NCI-H2227 treated with DMSO at 0.1 percent for 48 hours (cell line): Measurements from ENCODE around the gene VNN1.
"Not testable (repeated sequence)": the region's sequence is repeated elsewhere in the genome, so short reads cannot be mapped to it uniquely, and the experiment has no call there.

Experiments
- DNase-seq: peaks from one replicate; lab custom pipeline; 2025; lab: John Stamatoyannopoulos, UW

Gene VNN1

GRCh38 chr6:132669690-132670291 is 44.1 kb downstream of the VNN1 start:
- DNase-seq, result no peak

- DNase-seq, result no peak
Measured at GRCh38 chr6:132666118-132666517, 47.7 kb downstream of the VNN1 start.

- DNase-seq, result no peak
Measured at GRCh38 chr6:132664309-132665034, 49.4 kb downstream of the VNN1 start.

GRCh38 chr6:132663661-132664060 is 50.2 kb downstream of the VNN1 start:
- no peak for DNase-seq

GRCh38 chr6:132661906-132662305 is 51.9 kb downstream of the VNN1 start:
- DNase-seq, result no peak

GRCh38 chr6:132659082-132659481 is 54.8 kb downstream of the VNN1 start, which contains the start of gene TAAR1:
Gene TAAR1, minus strand, starts transcription at chr6:132659182. Its CDS starts 13,179 bp downstream, at chr6:132646003.
- DNase-seq, result no peak

GRCh38 chr6:132651062-132651461 is 62.8 kb downstream of the VNN1 start:
- no peak for DNase-seq

GRCh38 chr6:132650429-132650828 is 63.4 kb downstream of the VNN1 start:
- DNase-seq, result no peak

- DNase-seq, result no peak
Measured at GRCh38 chr6:132648828-132649227, 65.0 kb downstream of the VNN1 start.

- no peak for DNase-seq
Measured at GRCh38 chr6:132648356-132648755, 65.5 kb downstream of the VNN1 start.

- no peak for DNase-seq
Measured at GRCh38 chr6:132643547-132643946, 70.3 kb downstream of the VNN1 start.

- DNase-seq, result not testable (repeated sequence)
Measured at GRCh38 chr6:132637135-132637534, 76.7 kb downstream of the VNN1 start.

GRCh38 chr6:132635906-132636305 is 77.9 kb downstream of the VNN1 start:
- not testable (repeated sequence) for DNase-seq

- DNase-seq, result not testable (repeated sequence)
Measured at GRCh38 chr6:132635288-132635687, 78.6 kb downstream of the VNN1 start.

GRCh38 chr6:132634796-132635195 is 79.1 kb downstream of the VNN1 start:
- no peak for DNase-seq

GRCh38 chr6:132633362-132633761 is 80.5 kb downstream of the VNN1 start:
- no peak for DNase-seq
